ENCODE results near the gene PEMT.
A peak's percentile ranks its signal among the peaks of the same experiment; 100 is the strongest.
"Not testable (repeated sequence)": the region's sequence is repeated elsewhere in the genome, so short reads cannot be mapped to it uniquely, and the experiment has no call there.

Gene PEMT, protein sequence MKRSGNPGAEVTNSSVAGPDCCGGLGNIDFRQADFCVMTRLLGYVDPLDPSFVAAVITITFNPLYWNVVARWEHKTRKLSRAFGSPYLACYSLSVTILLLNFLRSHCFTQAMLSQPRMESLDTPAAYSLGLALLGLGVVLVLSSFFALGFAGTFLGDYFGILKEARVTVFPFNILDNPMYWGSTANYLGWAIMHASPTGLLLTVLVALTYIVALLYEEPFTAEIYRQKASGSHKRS

DNA sequence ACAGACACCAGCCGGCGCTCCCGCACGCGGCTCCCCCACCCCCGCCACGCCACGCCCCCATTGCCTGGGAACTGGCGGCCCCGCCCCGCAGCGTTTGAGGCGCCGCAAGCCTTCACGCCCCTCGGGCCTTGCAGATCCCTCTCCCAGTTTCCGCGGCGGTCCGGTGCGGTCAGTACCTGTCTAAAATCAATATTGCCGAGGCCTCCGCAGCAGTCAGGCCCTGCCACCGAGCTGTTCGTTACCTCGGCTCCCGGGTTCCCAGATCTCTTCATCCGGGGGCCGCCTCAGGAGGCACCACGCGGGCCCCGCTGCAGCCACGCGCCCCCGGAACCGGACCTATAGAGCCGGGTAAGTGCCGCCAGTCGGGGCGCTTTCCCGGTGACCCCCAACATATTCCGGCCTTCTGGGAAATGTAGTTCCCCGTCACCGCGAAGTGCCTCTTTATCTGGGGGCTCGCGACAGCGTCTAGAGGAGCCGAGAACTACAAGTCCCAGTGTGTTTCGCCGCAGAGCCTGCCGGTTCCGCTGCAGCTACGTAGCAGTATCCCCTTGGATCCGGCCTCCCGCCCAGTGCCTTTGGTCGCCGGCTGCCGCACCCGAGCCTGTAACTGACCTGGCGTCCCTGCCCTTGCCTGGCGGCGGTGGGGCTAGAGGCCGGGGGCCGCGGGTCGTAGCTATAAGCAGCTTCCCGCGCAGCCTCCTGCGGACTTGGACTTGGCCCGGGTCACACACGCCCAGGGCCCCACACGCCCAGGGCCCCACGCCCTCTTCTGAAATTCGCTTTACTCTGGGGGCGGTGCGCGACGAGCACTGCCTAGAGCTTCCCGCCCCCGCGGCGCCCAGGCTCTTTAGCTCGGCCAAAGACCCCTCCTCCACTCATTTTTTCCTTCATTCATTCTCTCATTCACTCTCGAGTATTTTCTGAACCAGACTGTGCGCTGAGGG lies at the start of gene PEMT:
PEMT (minus strand) TSS at position 354 of the 944 bp plus-strand sequence; CDS start at position 272, 82 bp downstream.
- Histone ChIP-seq H3K9ac (ENCODE audit: low read length in 2 of 2) (peak within 1 kb of the TSS; percentile 84 to 95), H3K4me1 (ENCODE audit: control insufficient read depth, insufficient read depth, low read length) (peaks cover 23% of the 10 kb centered on the region), H3K4me3 (ENCODE audit: low read length in 2 of 2) (peak within 1 kb of the TSS; percentile 88 to 94), H3K9me3 (ENCODE audit: control insufficient read depth in 2 of 2, low read length in 2 of 2) (no peaks in the 10 kb centered on the region), H3K36me3 (ENCODE audit: control insufficient read depth in 2 of 2, insufficient read depth in 2 of 2, low read length in 2 of 2) (no peaks in the 10 kb centered on the region), H3K27me3 (ENCODE audit: control insufficient read depth in 1 of 2, insufficient read depth in 2 of 2, low read length in 2 of 2) (no peaks in the 10 kb centered on the region), H3K27ac (ENCODE audit: low read length) (peak within 1 kb of the TSS; percentile 70)

DNA sequence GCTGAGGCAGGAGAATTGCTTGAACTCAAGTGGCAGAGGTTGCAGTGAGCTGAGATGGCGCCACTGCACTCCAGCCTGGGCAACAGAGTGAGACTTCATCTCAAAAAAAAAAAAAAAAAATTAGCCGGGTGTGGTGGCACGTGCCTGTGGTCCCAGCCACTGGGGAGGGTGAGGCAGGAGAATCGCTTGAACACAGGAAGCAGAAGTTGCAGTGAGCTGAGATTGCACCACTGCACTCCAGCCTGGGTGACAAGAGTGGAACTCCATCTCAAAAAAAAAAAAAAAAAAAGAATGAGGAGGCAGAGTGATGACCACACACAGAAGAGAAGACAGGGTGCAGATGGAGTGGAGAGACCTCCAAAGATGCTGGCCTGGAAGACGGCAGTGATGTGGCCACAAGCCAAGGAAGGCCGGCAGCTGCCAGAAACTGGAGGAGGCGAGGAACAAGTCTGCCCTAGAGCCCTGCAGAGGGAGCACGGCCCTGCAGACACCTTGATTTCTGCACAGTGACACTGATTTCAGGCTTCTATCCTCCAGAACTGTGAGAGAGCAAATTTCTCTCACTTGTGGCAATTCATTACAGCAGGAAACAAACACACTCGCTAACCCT lies 48.3 kb upstream of the PEMT start:
- H3K36me3 ChIP-seq (ENCODE audit: control insufficient read depth in 2 of 2, insufficient read depth in 2 of 2, low read length in 2 of 2); H3K9me3 ChIP-seq (ENCODE audit: control insufficient read depth in 2 of 2, low read length in 2 of 2); H3K4me1 ChIP-seq (ENCODE audit: control insufficient read depth, insufficient read depth, low read length); H3K27ac ChIP-seq (ENCODE audit: low read length); H3K27me3 ChIP-seq (ENCODE audit: control insufficient read depth in 1 of 2, insufficient read depth in 2 of 2, low read length in 2 of 2); H3K4me3 ChIP-seq (ENCODE audit: low read length in 2 of 2); H3K9ac ChIP-seq (ENCODE audit: low read length in 2 of 2): not testable (repeated sequence)

DNA sequence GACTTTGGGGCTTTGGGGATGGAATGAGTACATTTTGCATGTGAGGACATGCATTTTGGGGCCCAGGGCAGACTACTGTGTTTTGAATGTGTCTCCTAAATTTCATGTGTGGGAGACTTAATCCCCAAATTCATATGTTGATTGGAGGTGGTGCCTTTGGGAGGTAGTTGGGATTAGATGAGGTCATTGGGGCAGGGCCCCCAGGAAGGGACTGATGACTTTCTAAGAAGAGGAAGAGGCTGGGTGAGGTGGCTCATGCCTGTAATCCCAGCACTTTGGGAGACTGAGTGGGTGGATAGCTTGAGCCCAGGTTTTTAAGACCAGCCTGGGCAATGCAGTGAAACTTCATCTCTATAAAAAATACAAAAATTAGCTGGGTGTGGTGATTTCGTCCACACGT lies 47.0 kb upstream of the PEMT start:
- H3K36me3 ChIP-seq (ENCODE audit: control insufficient read depth in 2 of 2, insufficient read depth in 2 of 2, low read length in 2 of 2), result no peaks in the 10 kb centered on the region
- H3K27me3 ChIP-seq (ENCODE audit: control insufficient read depth in 1 of 2, insufficient read depth in 2 of 2, low read length in 2 of 2), result peaks cover 3 to 6% of the 10 kb centered on the region in 2 donors
- no peak overlapping the region for H3K9ac ChIP-seq (ENCODE audit: low read length in 2 of 2)

DNA sequence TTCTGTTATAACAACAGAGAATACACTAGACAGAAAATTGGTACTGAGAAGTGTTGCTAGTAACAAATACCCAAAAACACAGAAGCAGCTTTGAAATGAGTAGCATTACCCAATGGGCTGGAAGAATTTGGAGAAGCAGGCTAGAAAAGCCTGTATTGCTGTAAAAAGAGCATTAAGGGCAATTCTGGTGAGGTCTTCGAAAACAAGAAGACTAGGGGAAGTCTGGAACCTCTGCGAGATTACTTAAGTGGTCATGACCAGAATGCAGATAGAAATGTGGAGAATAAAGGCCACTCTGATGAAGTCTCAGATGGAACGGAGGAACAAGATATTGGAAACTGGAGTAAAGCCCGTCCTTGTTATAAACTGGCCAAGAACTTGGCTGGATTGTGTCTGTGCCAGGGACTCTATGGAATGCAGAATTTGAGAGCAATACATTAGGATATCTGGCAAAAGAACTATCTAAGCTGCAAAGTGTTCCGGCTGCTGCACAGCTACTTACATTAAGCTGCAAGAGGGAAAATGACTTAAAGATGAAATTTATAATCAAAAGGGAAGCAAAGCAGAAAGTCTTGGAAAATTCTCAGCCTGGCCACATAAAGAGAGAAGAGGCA lies 44.9 kb upstream of the PEMT start:
- Histone ChIP-seq H3K4me1 (ENCODE audit: control insufficient read depth, insufficient read depth, low read length) (no peaks in the 10 kb centered on the region), H3K9ac (ENCODE audit: low read length in 2 of 2) (no peak overlapping the region), H3K4me3 (ENCODE audit: low read length in 2 of 2) (no peak overlapping the region), H3K27me3 (ENCODE audit: control insufficient read depth in 1 of 2, insufficient read depth in 2 of 2, low read length in 2 of 2) (peaks cover 3 to 6% of the 10 kb centered on the region in 2 donors), H3K9me3 (ENCODE audit: control insufficient read depth in 2 of 2, low read length in 2 of 2) (no peaks in the 10 kb centered on the region), H3K27ac (ENCODE audit: low read length) (no peak overlapping the region), H3K36me3 (ENCODE audit: control insufficient read depth in 2 of 2, insufficient read depth in 2 of 2, low read length in 2 of 2) (no peaks in the 10 kb centered on the region)

More for the DNA sequence above, 47.0 kb upstream of the PEMT start:
- Histone ChIP-seq H3K4me3 (ENCODE audit: low read length in 2 of 2) (no peak overlapping the region), H3K27ac (ENCODE audit: low read length) (no peak overlapping the region), H3K4me1 (ENCODE audit: control insufficient read depth, insufficient read depth, low read length) (no peaks in the 10 kb centered on the region), H3K9me3 (ENCODE audit: control insufficient read depth in 2 of 2, low read length in 2 of 2) (no peaks in the 10 kb centered on the region)

DNA sequence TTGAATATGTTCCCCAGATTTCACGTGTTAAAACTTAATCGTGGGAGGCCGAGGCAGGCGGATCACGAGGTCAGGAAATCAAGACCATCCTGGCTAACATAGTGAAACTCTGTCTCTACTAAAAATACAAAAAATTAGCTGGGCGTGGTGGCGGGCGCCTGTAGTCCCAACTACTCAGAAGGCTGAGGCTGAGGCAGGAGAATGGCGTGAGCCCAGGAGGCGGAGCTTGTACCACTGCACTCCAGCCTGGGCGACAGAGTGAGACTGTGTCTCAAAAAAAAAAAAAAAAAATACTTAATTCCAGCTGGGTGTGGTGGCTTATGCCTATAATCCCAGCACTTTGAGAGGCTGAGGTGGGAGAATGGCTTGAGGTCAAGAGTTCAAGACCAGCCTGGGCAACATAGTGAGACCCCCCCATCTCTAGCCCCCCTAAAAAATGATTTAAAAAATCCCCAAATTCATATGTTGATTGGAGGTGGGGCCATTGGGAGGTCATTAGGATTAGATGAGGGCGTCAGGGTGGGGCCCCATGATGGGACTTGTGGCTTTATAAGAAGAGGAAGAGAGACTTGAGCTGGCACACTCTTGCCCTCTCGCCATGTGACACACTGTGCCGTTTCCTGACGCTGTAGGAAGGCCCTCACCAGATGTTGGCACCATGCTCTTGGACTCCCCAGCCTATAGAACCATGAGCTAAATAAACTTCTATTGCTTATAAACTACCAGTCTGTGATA lies 44.2 kb upstream of the PEMT start:
- not testable (repeated sequence) for H3K27ac ChIP-seq (ENCODE audit: low read length); H3K27me3 ChIP-seq (ENCODE audit: control insufficient read depth in 1 of 2, insufficient read depth in 2 of 2, low read length in 2 of 2); H3K4me3 ChIP-seq (ENCODE audit: low read length in 2 of 2); H3K36me3 ChIP-seq (ENCODE audit: control insufficient read depth in 2 of 2, insufficient read depth in 2 of 2, low read length in 2 of 2); H3K9ac ChIP-seq (ENCODE audit: low read length in 2 of 2); H3K4me1 ChIP-seq (ENCODE audit: control insufficient read depth, insufficient read depth, low read length); H3K9me3 ChIP-seq (ENCODE audit: control insufficient read depth in 2 of 2, low read length in 2 of 2)

DNA sequence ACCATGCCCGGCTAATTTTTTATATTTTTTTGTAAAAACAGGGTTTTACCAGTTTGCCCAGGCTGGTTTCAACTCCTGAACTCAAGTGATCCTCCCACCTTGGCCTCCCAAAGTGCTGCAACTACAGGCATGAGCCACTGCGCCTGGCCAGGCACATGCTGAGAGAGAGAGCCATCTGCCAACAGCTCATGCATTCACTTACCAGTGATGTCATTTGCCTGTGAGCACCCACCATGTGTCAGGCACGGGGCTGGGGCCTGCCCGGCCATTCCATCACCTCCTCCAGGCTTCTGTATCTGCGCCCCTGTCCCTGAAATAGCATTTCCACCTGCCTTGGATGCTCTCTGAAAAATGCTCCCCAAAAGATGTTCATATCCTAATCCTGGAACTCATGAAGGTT lies 43.6 kb upstream of the PEMT start:
- H3K4me1 ChIP-seq (ENCODE audit: control insufficient read depth, insufficient read depth, low read length), result no peaks in the 10 kb centered on the region
- no peaks in the 10 kb centered on the region for H3K9me3 ChIP-seq (ENCODE audit: control insufficient read depth in 2 of 2, low read length in 2 of 2)
- H3K9ac ChIP-seq (ENCODE audit: low read length in 2 of 2), result no peak overlapping the region
- H3K27me3 ChIP-seq (ENCODE audit: control insufficient read depth in 1 of 2, insufficient read depth in 2 of 2, low read length in 2 of 2), result peaks cover 3 to 6% of the 10 kb centered on the region in 2 donors
- no peak overlapping the region for H3K27ac ChIP-seq (ENCODE audit: low read length)
- H3K4me3 ChIP-seq (ENCODE audit: low read length in 2 of 2), result no peak overlapping the region
- H3K36me3 ChIP-seq (ENCODE audit: control insufficient read depth in 2 of 2, insufficient read depth in 2 of 2, low read length in 2 of 2), result no peaks in the 10 kb centered on the region

DNA sequence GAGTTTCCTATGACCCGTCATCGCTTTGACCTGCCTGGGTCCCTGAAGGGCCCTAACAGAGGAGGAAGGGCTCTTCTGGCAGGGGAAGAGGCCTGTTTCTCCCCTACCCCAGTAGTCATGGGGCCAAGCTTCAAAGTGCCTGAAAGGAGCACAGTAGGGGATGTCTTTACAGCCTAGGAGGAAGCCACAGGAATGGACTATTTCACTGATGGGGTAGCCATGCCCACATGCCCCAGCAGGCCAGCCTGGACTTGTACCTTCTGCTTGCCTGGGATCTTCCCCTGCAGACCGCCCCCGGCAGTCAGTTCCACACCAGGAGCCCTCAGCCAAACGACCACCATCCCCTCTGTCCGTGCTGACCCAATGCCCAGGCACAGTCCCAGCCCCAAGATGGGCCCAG lies 41.8 kb upstream of the PEMT start:
- H3K27ac ChIP-seq (ENCODE audit: low read length), result no peak overlapping the region
- H3K9me3 ChIP-seq (ENCODE audit: control insufficient read depth in 2 of 2, low read length in 2 of 2), result no peaks in the 10 kb centered on the region
- no peak overlapping the region for H3K4me3 ChIP-seq (ENCODE audit: low read length in 2 of 2)
- no peaks in the 10 kb centered on the region for H3K4me1 ChIP-seq (ENCODE audit: control insufficient read depth, insufficient read depth, low read length)
- H3K36me3 ChIP-seq (ENCODE audit: control insufficient read depth in 2 of 2, insufficient read depth in 2 of 2, low read length in 2 of 2), result no peaks in the 10 kb centered on the region
- peaks cover under 1 to 6% of the 10 kb centered on the region in 2 donors for H3K27me3 ChIP-seq (ENCODE audit: control insufficient read depth in 1 of 2, insufficient read depth in 2 of 2, low read length in 2 of 2)
- H3K9ac ChIP-seq (ENCODE audit: low read length in 2 of 2), result no peak overlapping the region

DNA sequence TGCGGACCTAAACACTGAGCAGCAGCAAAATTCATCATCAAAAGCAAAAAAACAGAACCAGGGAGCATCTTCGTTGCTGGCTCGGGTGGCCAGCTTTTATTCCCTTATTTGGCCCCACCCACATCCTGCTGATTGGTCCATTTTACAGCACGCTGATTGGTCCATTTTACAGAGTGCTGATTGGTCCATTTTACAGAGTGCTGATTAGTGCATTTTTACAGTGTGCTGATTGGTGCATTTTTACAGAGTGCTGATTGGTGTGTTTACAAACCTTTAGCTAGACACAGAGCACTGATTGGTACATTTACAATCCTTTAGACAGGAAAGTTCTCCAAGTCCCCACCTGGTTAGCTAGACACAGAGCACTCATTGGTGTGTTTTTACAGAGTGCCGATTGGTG lies 41.2 kb upstream of the PEMT start:
- not testable (repeated sequence) for H3K27me3 ChIP-seq (ENCODE audit: control insufficient read depth in 1 of 2, insufficient read depth in 2 of 2, low read length in 2 of 2); H3K4me1 ChIP-seq (ENCODE audit: control insufficient read depth, insufficient read depth, low read length); H3K4me3 ChIP-seq (ENCODE audit: low read length in 2 of 2); H3K9ac ChIP-seq (ENCODE audit: low read length in 2 of 2); H3K9me3 ChIP-seq (ENCODE audit: control insufficient read depth in 2 of 2, low read length in 2 of 2); H3K36me3 ChIP-seq (ENCODE audit: control insufficient read depth in 2 of 2, insufficient read depth in 2 of 2, low read length in 2 of 2); H3K27ac ChIP-seq (ENCODE audit: low read length)

DNA sequence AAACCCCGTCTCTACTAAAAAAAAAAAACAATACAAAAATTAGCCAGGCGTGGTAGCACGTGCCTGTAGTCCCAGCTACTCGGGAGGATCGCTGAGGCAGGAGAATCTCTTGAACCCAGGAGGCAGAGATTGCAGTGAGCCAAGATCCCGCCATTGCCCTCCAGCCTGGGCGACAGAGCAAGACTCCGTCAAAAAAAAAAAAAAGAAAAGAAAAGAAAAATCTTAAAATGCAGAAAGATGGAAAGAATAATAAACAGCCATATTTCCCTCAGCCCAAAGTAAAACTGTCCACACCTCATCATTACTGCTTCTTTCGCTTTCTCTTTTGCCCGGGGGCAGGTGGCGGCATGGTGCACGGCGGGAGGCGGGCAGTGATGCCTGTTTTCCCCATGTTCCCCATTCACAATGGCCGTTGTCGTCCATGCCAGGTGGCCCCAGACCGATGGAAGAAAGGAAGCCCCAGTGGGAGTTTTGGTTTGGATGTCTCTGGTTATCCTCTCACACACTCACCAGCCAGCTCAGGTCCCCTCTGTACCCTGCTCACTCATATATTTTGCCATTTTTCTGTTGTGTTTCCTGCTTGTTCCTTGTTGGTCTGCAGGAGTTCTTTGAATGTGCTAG lies 37.0 kb upstream of the PEMT start:
- Histone ChIP-seq H3K4me3 (ENCODE audit: low read length in 2 of 2) (no peak overlapping the region), H3K27me3 (ENCODE audit: control insufficient read depth in 1 of 2, insufficient read depth in 2 of 2, low read length in 2 of 2) (no peaks in the 10 kb centered on the region), H3K9ac (ENCODE audit: low read length in 2 of 2) (no peak overlapping the region), H3K9me3 (ENCODE audit: control insufficient read depth in 2 of 2, low read length in 2 of 2) (no peaks in the 10 kb centered on the region), H3K27ac (ENCODE audit: low read length) (no peak overlapping the region), H3K4me1 (ENCODE audit: control insufficient read depth, insufficient read depth, low read length) (no peaks in the 10 kb centered on the region), H3K36me3 (ENCODE audit: control insufficient read depth in 2 of 2, insufficient read depth in 2 of 2, low read length in 2 of 2) (no peaks in the 10 kb centered on the region)

DNA sequence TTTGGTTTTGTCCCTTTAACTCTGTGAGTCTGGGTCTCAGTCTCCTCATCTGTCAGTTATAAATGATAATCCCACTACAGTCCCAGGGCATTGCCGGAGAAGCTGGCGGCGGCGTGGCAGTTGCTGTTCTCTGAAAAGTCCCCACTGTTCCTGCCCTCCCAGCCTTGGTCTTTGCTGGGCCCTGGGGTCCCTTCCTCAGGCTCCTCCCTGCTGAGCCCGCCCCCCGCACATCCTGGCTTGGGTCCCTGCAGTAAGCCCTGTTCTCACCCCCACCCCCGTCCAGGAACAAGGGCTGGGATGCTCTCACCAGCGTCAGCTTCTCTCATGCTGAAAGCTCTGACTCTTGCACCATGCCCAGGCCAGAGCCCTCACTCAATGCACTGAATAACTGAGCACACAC lies 35.3 kb upstream of the PEMT start:
- Histone ChIP-seq H3K27me3 (ENCODE audit: control insufficient read depth in 1 of 2, insufficient read depth in 2 of 2, low read length in 2 of 2) (no peaks in the 10 kb centered on the region), H3K9me3 (ENCODE audit: control insufficient read depth in 2 of 2, low read length in 2 of 2) (no peaks in the 10 kb centered on the region), H3K9ac (ENCODE audit: low read length in 2 of 2) (no peak overlapping the region), H3K36me3 (ENCODE audit: control insufficient read depth in 2 of 2, insufficient read depth in 2 of 2, low read length in 2 of 2) (no peaks in the 10 kb centered on the region), H3K4me1 (ENCODE audit: control insufficient read depth, insufficient read depth, low read length) (no peaks in the 10 kb centered on the region), H3K27ac (ENCODE audit: low read length) (no peak overlapping the region), H3K4me3 (ENCODE audit: low read length in 2 of 2) (no peak overlapping the region)
